HEK293 (cell line): ENCODE data around the gene TSPAN11.

ENCODE experiments used
- CTCF ChIA-PET: fragments of 350-600 bp; formaldehyde crosslinking; extraction: SDS; loops from one replicate; lab custom pipeline; 2021; ENCODE audit warnings: antibody characterized with exemption; lab: Yijun Ruan, JAX
- POLR2A ChIA-PET: fragments of 300-600 bp; formaldehyde crosslinking; extraction: SDS; loops from one replicate; lab custom pipeline; 2020; ENCODE audit warnings: antibody characterized with exemption, inconsistent platforms; lab: Yijun Ruan, JAX
- H3K27ac ChIP-seq: fragments of 200-500 bp; sonication (Bioruptor generic); 2 replicates; pipeline ENCODE4 v1.5.1; 2014; ENCODE audit warnings: low read depth, low read length, control low read depth, inconsistent platforms; ENCODE audit errors: extremely low read depth
- H3K36me3 ChIP-seq, 2 experiments: fragments of 200-500 bp in 1 of 2; sonication (Bioruptor generic) in 1 of 2; 1 replicate in 1 of 2; 2 replicates in 1 of 2; pipeline ENCODE4 v1.5.1; 2014 to 2017; ENCODE audit warnings: inconsistent platforms in 2 of 2, low read length in 2 of 2; ENCODE audit not compliant: control insufficient read depth in 2 of 2, insufficient read depth in 1 of 2
- H3K4me1 ChIP-seq: fragments of 200-500 bp; sonication (Bioruptor generic); 2 replicates; pipeline ENCODE4 v1.5.1; 2014; ENCODE audit warnings: mild to moderate bottlenecking, low read length, inconsistent platforms; ENCODE audit not compliant: control insufficient read depth, insufficient read depth
- H3K4me3 ChIP-seq: 2 replicates; pipeline ENCODE4 v1.5.1; 2011; ENCODE audit warnings: low read depth, mild to moderate bottlenecking, control low read depth, low read length, moderate library complexity
- H3K9me3 ChIP-seq: fragments of 200-500 bp; sonication (Bioruptor generic); 2 replicates; pipeline ENCODE4 v1.5.1; 2014; ENCODE audit warnings: low read depth, low read length, inconsistent platforms; ENCODE audit not compliant: control insufficient read depth, insufficient read depth
- AEBP2 ChIP-seq: fragments of 450-650 bp; formaldehyde crosslinking; IDR thresholded peaks from 2 replicates; pipeline ENCODE4 v1.5.1; 2016; ENCODE audit warnings: missing biosample characterization, missing genetic modification characterization, borderline replicate concordance
- HIC1 ChIP-seq: fragments of 450-650 bp; formaldehyde crosslinking; IDR thresholded peaks from 2 replicates; pipeline ENCODE4 v1.5.1; 2016; ENCODE audit warnings: missing biosample characterization, missing genetic modification characterization
- HOXC10 ChIP-seq: sonication (generic); formaldehyde crosslinking; IDR thresholded peaks from 2 replicates; pipeline ENCODE4 v1.8.1; 2023; ENCODE audit warnings: mild to moderate bottlenecking, missing genetic modification reagents
- IKZF3 ChIP-seq: fragments of 450-650 bp; IDR thresholded peaks from 2 replicates; pipeline ENCODE4 v1.5.0; 2018; ENCODE audit warnings: missing biosample characterization, mild to moderate bottlenecking, missing genetic modification characterization, moderate library complexity
- KLF7 ChIP-seq: fragments of 450-650 bp; formaldehyde crosslinking; IDR thresholded peaks from 2 replicates; pipeline ENCODE4 v1.5.1; 2016; ENCODE audit warnings: missing biosample characterization, missing genetic modification characterization, borderline replicate concordance
- PRDM2 ChIP-seq: fragments of 450-650 bp; formaldehyde crosslinking; IDR thresholded peaks from 2 replicates; pipeline ENCODE4 v1.5.1; 2016; ENCODE audit warnings: missing biosample characterization, missing genetic modification characterization, borderline replicate concordance
- ZFHX2 ChIP-seq: fragments of 450-650 bp; formaldehyde crosslinking; conservative IDR thresholded peaks from 2 replicates; pipeline ENCODE4 v1.5.1; 2016; ENCODE audit warnings: missing biosample characterization, missing genetic modification characterization
- ZFP41 ChIP-seq: fragments of 450-650 bp; formaldehyde crosslinking; IDR thresholded peaks from 2 replicates; pipeline ENCODE4 v1.5.1; 2016; ENCODE audit warnings: missing biosample characterization, missing genetic modification characterization, borderline replicate concordance
- ZNF211 ChIP-seq: fragments of 450-650 bp; formaldehyde crosslinking; IDR thresholded peaks from 2 replicates; pipeline ENCODE4 v1.5.1; 2016; ENCODE audit warnings: low read depth, missing biosample characterization, missing genetic modification characterization
- ZNF239 ChIP-seq: fragments of 450-650 bp; formaldehyde crosslinking; IDR thresholded peaks from 2 replicates; pipeline ENCODE4 v1.5.1; 2016; ENCODE audit warnings: missing biosample characterization, missing genetic modification characterization
- ZNF266 ChIP-seq: fragments of 450-650 bp; formaldehyde crosslinking; IDR thresholded peaks from 2 replicates; pipeline ENCODE4 v1.5.1; 2016; ENCODE audit warnings: missing biosample characterization, missing genetic modification characterization, low read depth
- ZNF274 ChIP-seq, 2 experiments: fragments of 200-500 bp in 1 of 2; fragments of 450-650 bp in 1 of 2; sonication (Bioruptor generic) in 1 of 2; formaldehyde crosslinking in 1 of 2; IDR thresholded peaks; 2 replicates each; pipeline versions ENCODE4 v1.5.1 to v1.6.1; 2014 to 2016; ENCODE audit warnings: borderline replicate concordance in 1 of 2, inconsistent platforms in 1 of 2, low read length in 1 of 2, missing biosample characterization in 1 of 2, missing genetic modification characterization in 1 of 2
- ZNF404 ChIP-seq: fragments of 450-650 bp; formaldehyde crosslinking; IDR thresholded peaks from 2 replicates; pipeline ENCODE4 v1.5.1; 2017; ENCODE audit warnings: missing biosample characterization, missing genetic modification characterization
- ZNF426 ChIP-seq: fragments of 450-650 bp; formaldehyde crosslinking; IDR thresholded peaks from 2 replicates; pipeline ENCODE4 v1.5.1; 2017; ENCODE audit warnings: missing biosample characterization, missing genetic modification characterization, mild to moderate bottlenecking, inconsistent platforms, moderate library complexity
- ZNF639 ChIP-seq: fragments of 450-650 bp; formaldehyde crosslinking; IDR thresholded peaks from 2 replicates; pipeline ENCODE4 v1.5.1; 2016; ENCODE audit warnings: missing biosample characterization, missing genetic modification characterization
- ZNF658 ChIP-seq: fragments of 450-650 bp; formaldehyde crosslinking; IDR thresholded peaks from 2 replicates; pipeline ENCODE4; 2016; ENCODE audit warnings: missing biosample characterization, missing genetic modification characterization
- ZNF707 ChIP-seq: fragments of 450-650 bp; formaldehyde crosslinking; IDR thresholded peaks from 2 replicates; pipeline ENCODE4 v1.5.1; 2016; ENCODE audit warnings: missing biosample characterization, missing genetic modification characterization
- ZNF776 ChIP-seq: fragments of 450-650 bp; formaldehyde crosslinking; IDR thresholded peaks from 2 replicates; pipeline ENCODE4 v1.5.0; 2017; ENCODE audit warnings: missing biosample characterization, missing genetic modification characterization, borderline replicate concordance
- ZNF843 ChIP-seq: fragments of 450-650 bp; formaldehyde crosslinking; IDR thresholded peaks from 2 replicates; pipeline ENCODE4 v1.5.1; 2016; ENCODE audit warnings: missing biosample characterization, missing genetic modification characterization
- ZSCAN16 ChIP-seq: fragments of 450-650 bp; formaldehyde crosslinking; IDR thresholded peaks from 2 replicates; pipeline ENCODE4 v1.5.1; 2016; ENCODE audit warnings: missing biosample characterization, missing genetic modification characterization
- ZSCAN5A ChIP-seq: fragments of 450-650 bp; formaldehyde crosslinking; IDR thresholded peaks from 2 replicates; pipeline ENCODE4 v1.5.1; 2016; ENCODE audit warnings: missing biosample characterization, missing genetic modification characterization

The TSPAN11 gene

GRCh38 chr12:30988086-30988485 lies 61.5 kb downstream of the TSPAN11 start:
- TF ChIP-seq ZNF776 (tag by site-specific recombination), result no peak
- no peak for TF ChIP-seq ZNF266 (tag by site-specific recombination)
- TF ChIP-seq IKZF3 (tag by site-specific recombination), result no peak
- TF ChIP-seq HIC1 (tag by site-specific recombination), result no peak
- no peak for TF ChIP-seq ZNF211 (tag by site-specific recombination)
- TF ChIP-seq ZNF239 (tag by site-specific recombination), result no peak
- no peak for TF ChIP-seq KLF7 (tag by site-specific recombination)
- no peak for TF ChIP-seq ZNF843 (tag by site-specific recombination)
- no peak for TF ChIP-seq AEBP2 (tag by site-specific recombination)
- TF ChIP-seq, all 188 proteins: peak for 0
- CTCF ChIA-PET, result interaction anchor here (0.8 kb wide), 1 partner anchor 133 kb away, joined by 3 read pairs; no protein-coding TSS in a partner anchor
- H3K4me1 ChIP-seq, result no peaks in the 10 kb centered on the region
- H3K4me3 ChIP-seq, result no peak overlapping the region
- H3K9me3 ChIP-seq, result no peaks in the 10 kb centered on the region
- H3K36me3 ChIP-seq, result no peaks in the 10 kb centered on the region
- POLR2A ChIA-PET, result no interaction called here
- H3K27ac ChIP-seq, result no peak overlapping the region

GRCh38 chr12:30988646-30989286 lies 62.2 kb downstream of the TSPAN11 start:
- TF ChIP-seq ZNF639 (no peak), ZNF707 (tag by site-specific recombination) (no peak), ZSCAN5A (tag by site-specific recombination) (no peak), ZNF404 (tag by site-specific recombination) (no peak), PRDM2 (tag by site-specific recombination) (no peak), ZNF658 (tag by site-specific recombination) (no peak), ZFP41 (tag by site-specific recombination) (no peak), ZNF274 (IDR thresholded peaks at IDR 0.05; ENCODE audit: low read length) (no peak), ZNF274 (tag by site-specific recombination; IDR thresholded peaks at IDR 0.05; ENCODE audit: borderline replicate concordance) (no peak), ZNF426 (tag by site-specific recombination) (no peak), ZSCAN16 (tag by site-specific recombination) (no peak), ZFHX2 (tag by site-specific recombination) (no peak), HOXC10 (CRISPR knock-in tag) (no peak)
- ChIA-PET POLR2A (no interaction called here), CTCF (interaction anchor here (0.8 to 3.7 kb wide), 3 partner anchors 134 to 141 kb away, joined by 3 to 27 read pairs (median 24); no protein-coding TSS in a partner anchor)
- H3K27ac ChIP-seq, result no peak overlapping the region
- no peaks in the 10 kb centered on the region for H3K4me1 ChIP-seq
- H3K36me3 ChIP-seq, result no peaks in the 10 kb centered on the region
- H3K9me3 ChIP-seq, result no peaks in the 10 kb centered on the region
- no peak overlapping the region for H3K4me3 ChIP-seq
